H1 (cell line): ENCODE measurements around the gene UBE2J1. TPM values are rescaled to one million over a fixed set of nuclear protein-coding genes. Genes with fewer than 3 reads are reported as not detected.

Experiments
- CTCF ChIA-PET: fragments of 300-600 bp; sonication (Branson Sonifier 250); formaldehyde crosslinking; loops from one replicate; lab custom pipeline; 2021; ENCODE audit not compliant: partially characterized antibody; lab: Charles Lee
- POLR2A ChIA-PET: fragments of 300-600 bp; sonication (Branson Sonifier 250); formaldehyde crosslinking; loops from one replicate; lab custom pipeline; 2021; ENCODE audit warnings: inconsistent platforms; ENCODE audit not compliant: partially characterized antibody; lab: Charles Lee
- DNase-seq, 2 experiments: peaks; one replicate each; pipeline versions ENCODE4 v3.0.0 to v3.0.0-alpha.2; 2010 to 2022; ENCODE audit warnings: low spot score in 2 of 2, low read depth in 1 of 2, mixed read lengths in 1 of 2
- FAIRE-seq: peaks from 2 replicates; lab custom pipeline; 2011; peaks lifted over from hg19 to GRCh38; lab: Jason Lieb, UNC
- H2AFZ ChIP-seq: 2 replicates; pipeline ENCODE4 v1.8.1; 2012; ENCODE audit warnings: low read length, inconsistent platforms
- H2AK5ac ChIP-seq: 2 replicates; pipeline ENCODE4 v1.6.1; 2013; ENCODE audit warnings: low read depth, low read length
- H2BK120ac ChIP-seq: replicated peaks from 2 replicates; pipeline ENCODE3; 2013; ENCODE audit warnings: low read depth, low read length, inconsistent platforms
- H2BK12ac ChIP-seq: 2 replicates; pipeline ENCODE4 v1.6.1; 2013; ENCODE audit warnings: low read depth, low read length
- H2BK15ac ChIP-seq: 2 replicates; pipeline ENCODE4 v1.6.1; 2013; ENCODE audit warnings: low read length
- H2BK20ac ChIP-seq: 2 replicates; pipeline ENCODE4 v1.6.1; 2013; ENCODE audit warnings: low read length
- H2BK5ac ChIP-seq: 2 replicates; pipeline ENCODE4 v1.6.1; 2013; ENCODE audit warnings: low read depth, low read length
- H3K14ac ChIP-seq: 2 replicates; pipeline ENCODE4 v1.6.1; 2013; ENCODE audit warnings: inconsistent platforms; ENCODE audit not compliant: insufficient read length
- H3K18ac ChIP-seq: 2 replicates; pipeline ENCODE4 v1.6.1; 2013; ENCODE audit warnings: low read length; ENCODE audit errors: extremely low read depth
- H3K23ac ChIP-seq: 2 replicates; pipeline ENCODE4 v1.6.1; 2013; ENCODE audit warnings: inconsistent platforms; ENCODE audit not compliant: insufficient read length
- H3K23me2 ChIP-seq: 2 replicates; pipeline ENCODE4 v1.6.1; 2013; ENCODE audit warnings: low read depth, low read length
- H3K27ac ChIP-seq: 2 replicates; pipeline ENCODE4 v1.6.1; 2011; ENCODE audit warnings: low read depth, low read length, inconsistent platforms
- H3K27me3 ChIP-seq, 4 experiments: replicated peaks in 1 of 4; 1 replicate in 1 of 4; 2 replicates in 3 of 4; pipeline versions ENCODE4 v1.6.1 to v1.8.1; 2011 to 2013; ENCODE audit warnings: low read length in 3 of 4, mild to moderate bottlenecking in 3 of 4, inconsistent platforms in 2 of 4, mixed read lengths in 2 of 4, moderate library complexity in 1 of 4; ENCODE audit not compliant: control insufficient read depth in 3 of 4, insufficient read depth in 3 of 4; ENCODE audit errors: extremely low read depth in 1 of 4
- H3K36me3 ChIP-seq, 4 experiments: 2 replicates each; pipeline versions ENCODE4 v1.6.1 to v1.8.1; 2011 to 2013; ENCODE audit warnings: mild to moderate bottlenecking in 4 of 4, low read length in 3 of 4, moderate library complexity in 2 of 4, control low read depth in 1 of 4, inconsistent platforms in 1 of 4; ENCODE audit not compliant: insufficient read depth in 4 of 4, control insufficient read depth in 2 of 4
- H3K4ac ChIP-seq: replicated peaks from 2 replicates; pipeline ENCODE3; 2013; ENCODE audit warnings: low read length, low read depth, mixed read lengths, inconsistent platforms; ENCODE audit not compliant: insufficient read length
- H3K4me1 ChIP-seq, 4 experiments: replicated peaks in 1 of 4; 1 replicate in 1 of 4; 2 replicates in 3 of 4; pipeline versions ENCODE4 v1.6.1 to v1.8.1; 2011 to 2013; ENCODE audit warnings: low read length in 3 of 4, inconsistent platforms in 2 of 4, mixed read lengths in 1 of 4; ENCODE audit not compliant: insufficient read depth in 4 of 4, control insufficient read depth in 3 of 4
- H3K4me2 ChIP-seq, 2 experiments: 2 replicates each; pipeline versions ENCODE4 v1.6.1 to v1.8.1; 2011 to 2013; ENCODE audit warnings: low read depth in 2 of 2, low read length in 2 of 2, control low read depth in 1 of 2, inconsistent platforms in 1 of 2, mild to moderate bottlenecking in 1 of 2; ENCODE audit not compliant: insufficient read depth in 1 of 2
- H3K4me3 ChIP-seq, 4 experiments: fragments of 200-600, 300-600 bp in 1 of 4; sonication (generic), shearing (Covaris generic), sonication (Bioruptor Twin) in 1 of 4; 2 replicates each; pipeline versions ENCODE4 v1.5.1 to v1.8.1; 2011 to 2016; ENCODE audit warnings: low read length in 4 of 4, low read depth in 3 of 4, control low read depth in 2 of 4, inconsistent platforms in 2 of 4, mild to moderate bottlenecking in 2 of 4, mixed read lengths in 1 of 4, moderate library complexity in 1 of 4; ENCODE audit not compliant: insufficient read depth in 2 of 4; ENCODE audit errors: extremely low read depth in 1 of 4
- H3K56ac ChIP-seq: replicated peaks from 2 replicates; pipeline ENCODE3; 2013; ENCODE audit warnings: low read depth, mild to moderate bottlenecking, mixed read lengths, low read length, inconsistent platforms; ENCODE audit not compliant: insufficient read length
- H3K79me1 ChIP-seq: 2 replicates; pipeline ENCODE4 v1.6.1; 2013; ENCODE audit warnings: low read depth, low read length, control low read depth
- H3K79me2 ChIP-seq, 2 experiments: 2 replicates each; pipeline versions ENCODE4 v1.6.1 to v1.8.1; 2012 to 2013; ENCODE audit warnings: low read length in 2 of 2, mild to moderate bottlenecking in 2 of 2, inconsistent platforms in 1 of 2; ENCODE audit not compliant: insufficient read depth in 2 of 2, control insufficient read depth in 1 of 2
- H3K9ac ChIP-seq, 4 experiments: replicated peaks in 1 of 4; 1 replicate in 1 of 4; 2 replicates in 3 of 4; pipeline versions ENCODE4 v1.6.1 to v1.8.1; 2011 to 2013; ENCODE audit warnings: low read depth in 3 of 4, low read length in 3 of 4, control low read depth in 2 of 4, mild to moderate bottlenecking in 2 of 4, moderate library complexity in 2 of 4, inconsistent platforms in 1 of 4; ENCODE audit errors: extremely low read depth in 1 of 4
- H3K9me3 ChIP-seq, 2 experiments: 2 replicates each; pipeline versions ENCODE4 v1.6.1 to v1.8.1; 2012 to 2013; ENCODE audit warnings: mild to moderate bottlenecking in 2 of 2, moderate library complexity in 2 of 2, control low read depth in 1 of 2, inconsistent platforms in 1 of 2, low read depth in 1 of 2, low read length in 1 of 2, mixed read lengths in 1 of 2; ENCODE audit not compliant: insufficient read depth in 2 of 2
- H4K20me1 ChIP-seq, 2 experiments: replicated peaks in 1 of 2; 2 replicates each; pipeline versions ENCODE3 to v1.8.1; 2011 to 2013; ENCODE audit warnings: inconsistent platforms in 2 of 2, low read length in 2 of 2, mild to moderate bottlenecking in 1 of 2; ENCODE audit not compliant: insufficient read depth in 2 of 2, control insufficient read depth in 1 of 2
- H4K5ac ChIP-seq: 2 replicates; pipeline ENCODE4 v1.6.1; 2013; ENCODE audit warnings: low read length, low read depth, mixed read lengths, inconsistent platforms; ENCODE audit not compliant: insufficient read length
- H4K8ac ChIP-seq: 2 replicates; pipeline ENCODE4 v1.8.0; 2013; ENCODE audit warnings: mild to moderate bottlenecking, moderate library complexity, low read length, inconsistent platforms; ENCODE audit not compliant: insufficient read depth; ENCODE audit errors: extremely low read depth
- H4K91ac ChIP-seq: replicated peaks from 2 replicates; pipeline ENCODE3; 2013; ENCODE audit warnings: low read length, mixed read lengths, inconsistent platforms; ENCODE audit not compliant: insufficient read length
- EZH2 ChIP-seq: fragments of 200-600 bp; sonication (generic); IDR thresholded peaks from 2 replicates; pipeline ENCODE4 v1.7.1; 2012; ENCODE audit warnings: low read depth, mild to moderate bottlenecking, moderate library complexity, low read length, inconsistent platforms; ENCODE audit not compliant: severe bottlenecking
- RXRA ChIP-seq: IDR thresholded peaks from 2 replicates; pipeline ENCODE4 v1.6.1; 2011; ENCODE audit warnings: low read depth, mild to moderate bottlenecking, low read length, moderate library complexity; ENCODE audit not compliant: insufficient read depth
- WGBS, 2 experiments: shearing (Covaris generic) in 1 of 2; methylation state at CpG; one replicate each; pipeline versions ENCODE4 v1.1.6 to v1.1.7; 2013 to 2015; ENCODE audit warnings: low lambda C conversion rate in 2 of 2, mixed read lengths in 2 of 2, inconsistent platforms in 1 of 2, low coverage in 1 of 2, missing lambda C conversion rate in 1 of 2; ENCODE audit not compliant: insufficient replicate concordance in 2 of 2, insufficient coverage in 1 of 2, insufficient read length in 1 of 2; ENCODE audit errors: extremely low coverage in 1 of 2, missing lambda C conversion rate in 1 of 2; 5-methylcytosine and 5-hydroxymethylcytosine counted together
- polyA plus RNA-seq, 7 experiments: library from polyadenylated mRNA; depleted of rRNA in 3 of 7; stranded (reverse) in 5 of 7; unstranded in 2 of 7; fragments of >200 nt in 5 of 7; fragments of 200-250 nt in 2 of 7; gene quantifications; 1 replicate in 5 of 7; 2 replicates in 1 of 7; 4 replicates in 1 of 7; pipeline versions ENCODE4 v1.2.1 to v1.2.3, GENCODE V29; 2011 to 2013; ENCODE audit warnings: missing spikeins in 2 of 7, mixed read lengths in 2 of 7
- total RNA-seq: library from RNA; stranded (reverse); fragmentation: NEBNext Ultra II Directional; extraction: Animal tissue kit (Norgen Biotek cat#: 25700); gene quantifications from 2 replicates; pipeline ENCODE4 v1.2.1, GENCODE V29; 2021

The UBE2J1 gene
- total and polyA plus RNA-seq, 2 of the 8 experiments (the other 6 are each of a cell fraction or from before 2014, with no cell fraction given): 8.5 to 15.2 TPM

- no peak for DNase-seq
- no peak overlapping the region for H4K8ac ChIP-seq
- no peaks in the 10 kb centered on the region for H3K79me2 ChIP-seq
- no peak overlapping the region for H3K23ac ChIP-seq
- ChIA-PET POLR2A (no interaction called here), CTCF (interaction anchor here (0.6 to 3.4 kb wide), 3 partner anchors 13 to 43 kb away, joined by 4 to 11 read pairs (median 5); no protein-coding TSS in a partner anchor)
- no peak for FAIRE-seq
- no peaks in the 10 kb centered on the region for H3K23me2 ChIP-seq
- H2AK5ac ChIP-seq: no peak overlapping the region
- no peak overlapping the region for H3K4ac ChIP-seq
- WGBS, 2 experiments: 90% methylated on average over 6 of the region's 6 CpGs; no CpG with 5 or more reads in 1 of the 2 experiments
- no peak overlapping the region for H3K14ac ChIP-seq
- H3K79me1 ChIP-seq: no peaks in the 10 kb centered on the region
- no peak overlapping the region for H3K27ac ChIP-seq
- no peak overlapping the region for H4K5ac ChIP-seq
- no peak overlapping the region for H3K4me2 ChIP-seq
- H3K56ac ChIP-seq: no peak overlapping the region
- no peaks in the 10 kb centered on the region for H4K20me1 ChIP-seq
- H2BK120ac ChIP-seq: no peak overlapping the region
- H2BK20ac ChIP-seq: no peak overlapping the region
- H3K18ac ChIP-seq: no peak overlapping the region
- H2BK12ac ChIP-seq: no peak overlapping the region
- peaks cover 0 to 3% (median 1%) of the 10 kb centered on the region in 4 experiments; a peak in 1 of 7 replicates for H3K4me1 ChIP-seq
- H3K9me3 ChIP-seq: no peaks in the 10 kb centered on the region
- no peak overlapping the region for H3K9ac ChIP-seq
- no peak for TF ChIP-seq RXRA
- no peak for TF ChIP-seq EZH2
- H3K36me3 ChIP-seq: peaks cover 0 to 4% (median 0%) of the 10 kb centered on the region in 4 experiments; a peak in 1 of 8 replicates
- no peak overlapping the region for H4K91ac ChIP-seq
- H2BK15ac ChIP-seq: no peak overlapping the region
- H3K4me3 ChIP-seq: no peak overlapping the region
- no peak overlapping the region for H2BK5ac ChIP-seq
- H2AFZ ChIP-seq: no peak overlapping the region
- no peaks in the 10 kb centered on the region for H3K27me3 ChIP-seq
Observed at GRCh38 chr6:89388846-89389245, 36.3 kb upstream of the UBE2J1 start.
